SK-N-SH (cell line): Measurements from ENCODE around the gene SLC25A21. TPM values are rescaled to one million over a fixed set of nuclear protein-coding genes. Genes with fewer than 3 reads are reported as not detected.

Experiments
- CTCF ChIA-PET: fragments of 300-600, 350-600 bp; formaldehyde crosslinking; extraction: SDS; loops from one replicate; lab custom pipeline; 2021; lab: Yijun Ruan, JAX
- POLR2A ChIA-PET: fragments of 350-600 bp; sonication (Branson Sonifier 250); formaldehyde crosslinking; extraction: SDS; loops from one replicate; lab custom pipeline; 2020; ENCODE audit warnings: antibody characterized with exemption, inconsistent platforms; lab: Yijun Ruan, JAX
- DNase-seq: peaks from one replicate; pipeline ENCODE4 v3.0.0; 2012
- H2AFZ ChIP-seq: fragments of 200-600 bp; sonication (generic); 2 replicates; pipeline ENCODE4 v1.8.1; 2016; ENCODE audit warnings: antibody characterized with exemption, mild to moderate bottlenecking, low read depth
- H3F3A ChIP-seq: fragments of 200-600 bp; sonication (generic); replicated peaks from 2 replicates; pipeline ENCODE3; 2016; ENCODE audit warnings: antibody characterized with exemption, mild to moderate bottlenecking; ENCODE audit not compliant: insufficient read depth
- H3K27ac ChIP-seq, 2 experiments: fragments of 200-500 bp in 1 of 2; fragments of 200-600 bp in 1 of 2; sonication (Bioruptor generic) in 1 of 2; sonication (generic), shearing (Covaris generic) in 1 of 2; 2 replicates each; pipeline versions ENCODE4 v1.5.1 to v1.6.1; 2014 to 2016; ENCODE audit warnings: low read depth in 2 of 2, inconsistent platforms in 1 of 2, low read length in 1 of 2, mild to moderate bottlenecking in 1 of 2, mixed read lengths in 1 of 2
- H3K27me3 ChIP-seq: fragments of 200-600 bp; sonication (generic), shearing (Covaris generic); 2 replicates; pipeline ENCODE4 v1.6.1; 2016; ENCODE audit warnings: mixed run types; ENCODE audit not compliant: insufficient read depth
- H3K36me3 ChIP-seq, 2 experiments: fragments of 200-500 bp in 1 of 2; fragments of 200-600 bp in 1 of 2; sonication (Bioruptor generic) in 1 of 2; sonication (generic) in 1 of 2; replicated peaks in 1 of 2; 2 replicates each; pipeline versions ENCODE3 to v1.5.1; 2014 to 2016; ENCODE audit warnings: low read length in 1 of 2, mild to moderate bottlenecking in 1 of 2; ENCODE audit not compliant: insufficient read depth in 2 of 2, control insufficient read depth in 1 of 2
- H3K4me1 ChIP-seq, 2 experiments: fragments of 200-500 bp in 1 of 2; fragments of 200-600 bp in 1 of 2; sonication (Bioruptor generic) in 1 of 2; sonication (generic), shearing (Covaris generic) in 1 of 2; 2 replicates each; pipeline versions ENCODE4 v1.5.1 to v1.6.1; 2014 to 2016; ENCODE audit warnings: low read depth in 1 of 2, low read length in 1 of 2, mixed run types in 1 of 2; ENCODE audit not compliant: insufficient read depth in 2 of 2, control insufficient read depth in 1 of 2
- H3K4me2 ChIP-seq: fragments of 200-600 bp; sonication (generic), shearing (Covaris generic); 2 replicates; pipeline ENCODE4 v1.6.1; 2017; ENCODE audit warnings: mixed run types
- H3K4me3 ChIP-seq, 2 experiments: fragments of 200-500 bp in 1 of 2; fragments of 200-600 bp in 1 of 2; sonication (Bioruptor generic) in 1 of 2; sonication (generic), shearing (Covaris generic) in 1 of 2; 2 replicates each; pipeline versions ENCODE4 v1.5.1 to v1.8.1; 2014 to 2016; ENCODE audit warnings: low read depth in 2 of 2, inconsistent platforms in 1 of 2, low read length in 1 of 2, mild to moderate bottlenecking in 1 of 2, mixed read lengths in 1 of 2, moderate library complexity in 1 of 2
- H3K79me2 ChIP-seq: fragments of 200-600 bp; sonication (generic); 2 replicates; pipeline ENCODE4 v1.8.1; 2017; ENCODE audit warnings: mild to moderate bottlenecking; ENCODE audit not compliant: insufficient read depth
- H3K9ac ChIP-seq: fragments of 200-600 bp; sonication (generic); 2 replicates; pipeline ENCODE4 v1.6.1; 2017; ENCODE audit warnings: mixed run types
- H3K9me2 ChIP-seq: fragments of 200-600 bp; sonication (generic); 2 replicates; pipeline ENCODE4 v1.6.1; 2017; ENCODE audit warnings: mixed run types
- H3K9me3 ChIP-seq: fragments of 200-600 bp; sonication (generic); 2 replicates; pipeline ENCODE4 v1.6.1; 2017; ENCODE audit warnings: mixed run types, mild to moderate bottlenecking, moderate library complexity
- H4K20me1 ChIP-seq: fragments of 200-600 bp; sonication (generic); 2 replicates; pipeline ENCODE4 v1.6.1; 2017; ENCODE audit warnings: mild to moderate bottlenecking, mixed run types; ENCODE audit not compliant: insufficient read depth
- EP300 ChIP-seq, 2 experiments: IDR thresholded peaks; 2 replicates each; pipeline versions ENCODE4 v1.4.0 to v1.6.1; 2012; ENCODE audit warnings: borderline replicate concordance in 1 of 2, low read depth in 1 of 2, low read length in 1 of 2
- EZH2phosphoT487 ChIP-seq: fragments of 200-600 bp; sonication (generic); IDR thresholded peaks from 2 replicates; pipeline ENCODE4 v1.6.1; 2017; ENCODE audit warnings: low read depth, mixed run types, mild to moderate bottlenecking, antibody characterized with exemption, moderate library complexity, borderline replicate concordance
- FOSL2 ChIP-seq: IDR thresholded peaks from 2 replicates; pipeline ENCODE4 v1.4.0; 2012; ENCODE audit warnings: low read depth, mild to moderate bottlenecking, moderate library complexity, borderline replicate concordance
- GATA2 ChIP-seq: sonication (generic); formaldehyde crosslinking; IDR thresholded peaks from 2 replicates; pipeline ENCODE4 v1.5.0; 2020; ENCODE audit warnings: mild to moderate bottlenecking, missing genetic modification reagents
- JUND ChIP-seq: IDR thresholded peaks from 2 replicates; pipeline ENCODE4 v1.4.0; 2012
- MEF2A ChIP-seq: IDR thresholded peaks from 2 replicates; pipeline ENCODE4 v1.4.0; 2012; ENCODE audit warnings: low read depth, borderline replicate concordance
- POLR2AphosphoS5 ChIP-seq: IDR thresholded peaks from 2 replicates; pipeline ENCODE4 v1.6.1; 2012; ENCODE audit warnings: low read depth, low read length
- RAD21 ChIP-seq: IDR thresholded peaks from 2 replicates; pipeline ENCODE4 v1.6.1; 2012; ENCODE audit warnings: mild to moderate bottlenecking, low read length
- RCOR1 ChIP-seq: fragments of 150-350 bp; IDR thresholded peaks from 2 replicates; pipeline ENCODE4 v1.6.1; 2017; ENCODE audit warnings: antibody characterized with exemption, low read length
- REST ChIP-seq: IDR thresholded peaks from 2 replicates; pipeline ENCODE4 v1.6.1; 2012; ENCODE audit warnings: mild to moderate bottlenecking, low read depth, low read length, moderate library complexity
- RXRA ChIP-seq: IDR thresholded peaks from 2 replicates; pipeline ENCODE4 v1.4.0; 2012; ENCODE audit warnings: low read depth, mild to moderate bottlenecking, borderline replicate concordance
- SMC3 ChIP-seq: IDR thresholded peaks from 2 replicates; pipeline ENCODE4 v1.6.1; 2012; ENCODE audit warnings: low read depth, low read length, improper control_type of control experiment
- TAF1 ChIP-seq: IDR thresholded peaks from 2 replicates; pipeline ENCODE4 v1.6.1; 2012; ENCODE audit warnings: low read depth, mild to moderate bottlenecking, low read length, moderate library complexity, borderline replicate concordance
- TCF12 ChIP-seq: IDR thresholded peaks from 2 replicates; pipeline ENCODE4 v1.4.0; 2012
- TEAD4 ChIP-seq: IDR thresholded peaks from 2 replicates; pipeline ENCODE4 v1.4.0; 2012; ENCODE audit warnings: mild to moderate bottlenecking, borderline replicate concordance; ENCODE audit not compliant: insufficient read depth
- YY1 ChIP-seq: IDR thresholded peaks from 2 replicates; pipeline ENCODE4 v1.4.0; 2012; ENCODE audit warnings: low read depth, mild to moderate bottlenecking
- WGBS: methylation state at CpG from one replicate; pipeline ENCODE4 v1.1.6; 2017; ENCODE audit warnings: low lambda C conversion rate; 5-methylcytosine and 5-hydroxymethylcytosine counted together
- polyA plus RNA-seq, 3 experiments: library from polyadenylated mRNA; depleted of rRNA; stranded (reverse); fragments of >200 nt; gene quantifications; 2 replicates each; pipeline ENCODE4 v1.2.3, GENCODE V29; 2012

Gene SLC25A21
- polyA plus RNA-seq, 1 of the 3 experiments (the other 2 are of a cell fraction): not detected

GRCh38 chr14:36666416-36667206 lies 505.8 kb downstream of the SLC25A21 start:
- H3K36me3 ChIP-seq: no peaks in the 10 kb centered on the region
- no peak for TF ChIP-seq POLR2AphosphoS5
- TF ChIP-seq TAF1: no peak
- no peak for TF ChIP-seq RCOR1
- TF ChIP-seq RAD21: no peak
- TF ChIP-seq MEF2A: no peak
- TF ChIP-seq YY1: no peak
- no peak for TF ChIP-seq RXRA
- TF ChIP-seq JUND: no peak
- TF ChIP-seq SMC3: no peak
- H3K9me3 ChIP-seq: no peaks in the 10 kb centered on the region
- no peaks in the 10 kb centered on the region; a peak in 1 of 4 replicates for H3K4me1 ChIP-seq
- no peaks in the 10 kb centered on the region for H3F3A ChIP-seq
- H3K9ac ChIP-seq: no peak overlapping the region
- no peaks in the 10 kb centered on the region for H3K9me2 ChIP-seq
- no peaks in the 10 kb centered on the region for H3K79me2 ChIP-seq
- ChIA-PET CTCF (no interaction called here), POLR2A (no interaction called here)
- H3K4me3 ChIP-seq: no peak overlapping the region
- H2AFZ ChIP-seq: no peak overlapping the region
- no peak overlapping the region for H3K4me2 ChIP-seq
- 48% methylated on average over 3 of the region's 68 CpGs for WGBS
- H3K27ac ChIP-seq: no peak overlapping the region
- H3K27me3 ChIP-seq: peaks cover 38% of the 10 kb centered on the region
- no peak for DNase-seq
- no peaks in the 10 kb centered on the region for H4K20me1 ChIP-seq

DNA sequence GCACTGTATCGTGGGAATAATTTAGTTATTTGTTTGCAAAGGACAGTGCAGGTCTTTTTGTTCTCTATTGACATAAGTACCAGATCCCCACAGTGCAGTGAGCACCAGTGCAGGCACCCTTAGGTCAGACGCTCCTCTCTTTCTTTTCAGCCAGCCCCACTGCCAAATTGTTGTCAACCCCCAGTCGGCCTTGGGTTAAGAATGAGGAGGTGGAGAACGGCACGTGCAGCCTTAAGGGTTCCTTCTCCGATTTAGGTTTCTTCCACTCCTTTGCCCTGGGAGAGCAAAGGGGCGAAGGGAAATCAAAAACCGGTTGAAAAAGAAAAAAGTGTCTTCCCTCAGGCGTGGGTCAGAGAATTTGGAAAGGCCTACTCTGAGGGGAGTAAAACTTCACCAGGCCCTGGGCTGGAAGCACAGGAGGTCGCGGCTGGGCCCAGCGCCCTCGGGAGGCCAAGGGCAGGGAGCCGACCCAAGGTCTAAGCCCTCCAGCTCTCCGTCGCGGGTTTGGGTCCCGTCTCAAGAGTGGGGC lies 506.5 kb downstream of the SLC25A21 start:
- H3K27me3 ChIP-seq: peaks cover 44% of the 10 kb centered on the region
- DNase-seq: no peak
- TF ChIP-seq FOSL2: no peak
- TF ChIP-seq EZH2phosphoT487: no peak
- no peak for TF ChIP-seq EP300 (IDR thresholded peaks at IDR 0.05; ENCODE audit: borderline replicate concordance in 1 of 2, low read depth in 1 of 2, low read length in 1 of 2)
- no peak for TF ChIP-seq YY1
- TF ChIP-seq REST: no peak
- TF ChIP-seq TCF12: no peak
- no peak for TF ChIP-seq GATA2
- TF ChIP-seq POLR2AphosphoS5: no peak
- TF ChIP-seq TEAD4: no peak
- no peak for TF ChIP-seq MEF2A
- no peaks in the 10 kb centered on the region; a peak in 1 of 4 replicates for H3K4me1 ChIP-seq
- no peak overlapping the region for H3K27ac ChIP-seq
- ChIA-PET CTCF (no interaction called here), POLR2A (no interaction called here)
- H3K9me2 ChIP-seq: no peaks in the 10 kb centered on the region
- WGBS: 47% methylated on average over 9 of the region's 18 CpGs
- H3K9ac ChIP-seq: no peak overlapping the region
- no peaks in the 10 kb centered on the region for H3K79me2 ChIP-seq
- no peaks in the 10 kb centered on the region for H4K20me1 ChIP-seq
- no peaks in the 10 kb centered on the region for H3F3A ChIP-seq
- no peak overlapping the region for H2AFZ ChIP-seq
- no peaks in the 10 kb centered on the region for H3K36me3 ChIP-seq
- H3K4me2 ChIP-seq: no peak overlapping the region
- no peaks in the 10 kb centered on the region for H3K9me3 ChIP-seq
- no peak overlapping the region for H3K4me3 ChIP-seq
